CD8-positive, alpha-beta memory T cell (primary cell): ENCODE measurements around the gene TBPL1. TPM values are rescaled to one million over a fixed set of nuclear protein-coding genes. Genes with fewer than 3 reads are reported as not detected.
A peak's percentile ranks its signal among the peaks of the same experiment; 100 is the strongest.
"Not testable (repeated sequence)": the region's sequence is repeated elsewhere in the genome, so short reads cannot be mapped to it uniquely, and the experiment has no call there.

Experiments
- CTCF ChIA-PET: fragments of 350-600 bp; sonication (Branson Sonifier 250); formaldehyde crosslinking; loops from one replicate; lab custom pipeline; 2021; ENCODE audit warnings: antibody characterized with exemption; lab: Charles Lee
- POLR2A ChIA-PET: fragments of 350-600 bp; sonication (Branson Sonifier 250); formaldehyde crosslinking; loops from one replicate; lab custom pipeline; 2021; ENCODE audit warnings: antibody characterized with exemption; lab: Charles Lee
- DNase-seq, 5 donors: peaks; one replicate each; pipeline versions ENCODE4 v3.0.0 to v3.0.0-alpha.2; 2020 to 2022; ENCODE audit warnings: mixed read lengths in 1 of 5
- H3K27ac ChIP-seq: one replicate; pipeline ENCODE4 v1.7.0; 2013; ENCODE audit warnings: low read depth, mild to moderate bottlenecking, low read length, moderate library complexity
- H3K27me3 ChIP-seq: 2 replicates; pipeline ENCODE4 v1.7.0; 2013; ENCODE audit warnings: low read length, mild to moderate bottlenecking; ENCODE audit not compliant: insufficient read depth, poor library complexity, severe bottlenecking
- H3K36me3 ChIP-seq: 2 replicates; pipeline ENCODE4 v1.7.0; 2013; ENCODE audit warnings: mild to moderate bottlenecking, low read length, moderate library complexity; ENCODE audit not compliant: insufficient read depth
- H3K4me1 ChIP-seq: 2 replicates; pipeline ENCODE4 v1.7.0; 2013; ENCODE audit warnings: mild to moderate bottlenecking, low read length, moderate library complexity; ENCODE audit not compliant: insufficient read depth
- H3K4me3 ChIP-seq: 2 replicates; pipeline ENCODE4 v1.7.0; 2013; ENCODE audit warnings: mild to moderate bottlenecking, low read length
- H3K9me3 ChIP-seq: 2 replicates; pipeline ENCODE4 v1.7.0; 2013; ENCODE audit warnings: mild to moderate bottlenecking, low read length
- H3K27ac Mint-ChIP-seq, 8 donors: one replicate each; pipeline ENCODE4 v1.8.0; 2020 to 2021; ENCODE audit warnings: mixed read lengths in 8 of 8, mild to moderate bottlenecking in 6 of 8, inconsistent platforms in 3 of 8, moderate library complexity in 3 of 8
- H3K27me3 Mint-ChIP-seq, 2 donors: one replicate each; pipeline ENCODE4 v1.8.0; 2020 to 2021; ENCODE audit warnings: mixed read lengths in 2 of 2, mild to moderate bottlenecking in 1 of 2, moderate library complexity in 1 of 2
- H3K36me3 Mint-ChIP-seq, 3 donors: one replicate each; pipeline ENCODE4 v1.8.0; 2020 to 2021; ENCODE audit warnings: mixed read lengths in 3 of 3, inconsistent platforms in 1 of 3, mild to moderate bottlenecking in 1 of 3
- H3K4me1 Mint-ChIP-seq, 3 donors: one replicate each; pipeline ENCODE4 v1.8.0; 2020 to 2021; ENCODE audit warnings: mixed read lengths in 3 of 3, inconsistent platforms in 1 of 3, mild to moderate bottlenecking in 1 of 3
- H3K4me3 Mint-ChIP-seq, 7 donors: one replicate each; pipeline ENCODE4 v1.8.0; 2020 to 2021; ENCODE audit warnings: mixed read lengths in 7 of 7, mild to moderate bottlenecking in 6 of 7, moderate library complexity in 4 of 7, inconsistent platforms in 2 of 7
- H3K9me3 Mint-ChIP-seq, 5 donors: one replicate each; pipeline ENCODE4 v1.8.0; 2020 to 2022; ENCODE audit warnings: mixed read lengths in 5 of 5, mild to moderate bottlenecking in 3 of 5, moderate library complexity in 2 of 5, inconsistent platforms in 1 of 5
- polyA plus RNA-seq: library from polyadenylated mRNA; unstranded; fragments of 300-500 nt; fragmentation: Illumina TruSeq; gene quantifications from one replicate; pipeline ENCODE4 v1.2.3, GENCODE V29; 2021
- total RNA-seq, 2 experiments: library from RNA; stranded (reverse); gene quantifications; one replicate each; pipeline ENCODE4 v1.2.3, GENCODE V29; 2021

TBPL1 gene
- total and polyA plus RNA-seq, 3 experiments from 2014 or later, result 51.9 to 70.9 (median 52.8) TPM

DNA sequence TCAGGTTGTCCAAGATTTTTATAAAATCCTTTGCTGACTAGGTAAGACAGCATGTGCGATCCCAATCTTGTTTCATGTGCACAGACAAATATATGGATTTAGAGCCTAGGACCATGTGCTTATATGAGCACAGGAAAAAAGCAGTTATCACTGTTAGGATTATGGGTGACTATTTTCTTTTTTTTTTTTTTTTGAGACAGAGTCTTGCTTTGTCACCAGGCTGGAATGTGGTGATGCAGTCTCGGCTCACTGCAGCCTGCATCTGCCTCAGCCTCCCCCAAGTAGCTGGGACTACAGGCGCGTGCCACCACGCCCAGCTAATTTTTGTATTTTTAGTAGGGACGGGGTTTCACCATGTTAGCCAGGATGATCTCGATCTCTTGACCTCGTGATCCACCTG lies 14.8 kb downstream of the TBPL1 start:
- H3K9me3 Mint-ChIP-seq, H3K36me3 Mint-ChIP-seq, H3K4me3 ChIP-seq, H3K27me3 Mint-ChIP-seq, H3K27me3 ChIP-seq, DNase-seq, H3K4me3 Mint-ChIP-seq, POLR2A ChIA-PET, H3K27ac ChIP-seq, H3K9me3 ChIP-seq, H3K36me3 ChIP-seq: not testable (repeated sequence)
- CTCF ChIA-PET, result interaction anchor here (1.3 kb wide), 1 partner anchor 96 kb away, joined by 5 read pairs; no protein-coding TSS in a partner anchor
- Mint-ChIP-seq H3K4me1 (peaks cover 57 to 92% (median 79%) of the 10 kb centered on the region in 3 donors), H3K27ac (peak overlapping the region in 2 of 8 donors; percentile 18 to 34)
- H3K4me1 ChIP-seq, result peaks cover 32% of the 10 kb centered on the region

DNA sequence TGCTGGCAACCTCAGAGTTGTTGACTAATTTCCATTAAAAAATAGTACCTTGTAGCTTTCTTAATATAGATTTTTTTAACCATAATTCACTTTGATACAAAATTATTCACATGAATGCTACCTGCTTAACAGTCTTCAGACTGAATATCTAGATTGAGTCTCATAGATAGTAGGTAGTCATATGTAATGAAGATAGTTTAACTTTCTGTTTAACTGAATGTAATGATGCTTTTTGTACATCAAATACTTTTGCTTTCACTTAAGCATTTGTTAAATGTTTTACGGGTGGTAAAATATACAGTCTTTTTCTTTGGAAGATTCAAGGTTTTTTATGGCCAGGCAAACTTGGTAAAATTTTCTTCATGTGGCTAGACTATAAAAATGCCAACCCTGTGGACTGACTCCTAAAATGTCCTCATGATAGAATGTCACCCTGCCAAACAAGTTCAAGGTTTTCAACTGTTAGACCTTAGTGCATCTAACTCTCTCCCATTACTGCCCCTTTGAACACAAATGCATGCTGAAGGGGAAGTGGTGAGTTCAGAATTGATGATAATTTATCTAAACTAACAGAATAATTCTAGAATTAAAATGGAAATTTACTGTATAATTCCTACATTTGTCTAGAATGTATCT lies 16.4 kb downstream of the TBPL1 start:
- Histone ChIP-seq H3K4me3 (no peak overlapping the region), H3K27ac (no peak overlapping the region), H3K4me1 (peaks cover 36% of the 10 kb centered on the region), H3K27me3 (no peaks in the 10 kb centered on the region), H3K36me3 (no peaks in the 10 kb centered on the region), H3K9me3 (no peaks in the 10 kb centered on the region)
- no peak for DNase-seq
- peak overlapping the region; percentile 10 to 72 (median 55) for H3K4me3 Mint-ChIP-seq
- no peaks in the 10 kb centered on the region for H3K9me3 Mint-ChIP-seq
- H3K4me1 Mint-ChIP-seq, result peaks cover 57 to 90% (median 78%) of the 10 kb centered on the region in 3 donors
- POLR2A ChIA-PET, result interaction anchor here (0.6 kb wide), 1 partner anchor 16 kb away, joined by 3 read pairs; the partner anchor contains the start of gene TBPL1
- CTCF ChIA-PET, result interaction anchor here (1.0 to 1.3 kb wide), 4 partner anchors 12 to 52 kb away, joined by 3 to 5 read pairs (median 3); no protein-coding TSS in a partner anchor
- no peaks in the 10 kb centered on the region for H3K27me3 Mint-ChIP-seq
- H3K27ac Mint-ChIP-seq, result peak overlapping the region; percentile 49 to 93 (median 66)
- H3K36me3 Mint-ChIP-seq, result peaks cover 0 to 4% (median 0%) of the 10 kb centered on the region in 3 donors

DNA sequence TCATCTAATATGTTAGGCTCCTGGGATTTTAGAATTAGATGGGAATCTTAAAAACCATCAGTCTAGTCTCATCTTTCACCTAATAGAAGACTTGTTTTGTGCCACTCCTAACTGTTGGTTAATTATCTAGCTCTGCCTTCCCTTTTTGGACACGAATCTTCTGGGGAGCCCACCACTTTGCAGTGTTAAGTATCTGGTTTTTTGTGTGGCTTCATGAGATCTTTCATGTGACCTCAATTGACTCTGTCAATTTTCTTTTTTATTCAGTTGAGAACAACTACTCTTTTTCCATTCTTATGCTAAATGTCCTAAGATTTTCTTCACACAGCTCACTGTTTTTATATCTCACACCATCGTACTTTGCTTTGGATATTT lies 16.9 kb downstream of the TBPL1 start:
- Mint-ChIP-seq H3K4me1 (peaks cover 53 to 86% (median 74%) of the 10 kb centered on the region in 3 donors), H3K36me3 (peaks cover 0 to 4% (median 0%) of the 10 kb centered on the region in 3 donors), H3K4me3 (peak overlapping the region in 6 of 7 donors; percentile 18 to 72 (median 44)), H3K27me3 (no peaks in the 10 kb centered on the region), H3K27ac (peak overlapping the region; percentile 30 to 93 (median 70)), H3K9me3 (no peaks in the 10 kb centered on the region)
- Histone ChIP-seq H3K36me3 (no peaks in the 10 kb centered on the region), H3K27me3 (no peaks in the 10 kb centered on the region), H3K27ac (no peak overlapping the region), H3K4me1 (peaks cover 36% of the 10 kb centered on the region), H3K9me3 (no peaks in the 10 kb centered on the region), H3K4me3 (no peak overlapping the region)
- ChIA-PET CTCF (interaction anchor here (1.0 to 1.8 kb wide), 7 partner anchors 12 to 93 kb away, joined by 3 to 6 read pairs (median 3); no protein-coding TSS in a partner anchor), POLR2A (no interaction called here)
- no peak for DNase-seq

DNA sequence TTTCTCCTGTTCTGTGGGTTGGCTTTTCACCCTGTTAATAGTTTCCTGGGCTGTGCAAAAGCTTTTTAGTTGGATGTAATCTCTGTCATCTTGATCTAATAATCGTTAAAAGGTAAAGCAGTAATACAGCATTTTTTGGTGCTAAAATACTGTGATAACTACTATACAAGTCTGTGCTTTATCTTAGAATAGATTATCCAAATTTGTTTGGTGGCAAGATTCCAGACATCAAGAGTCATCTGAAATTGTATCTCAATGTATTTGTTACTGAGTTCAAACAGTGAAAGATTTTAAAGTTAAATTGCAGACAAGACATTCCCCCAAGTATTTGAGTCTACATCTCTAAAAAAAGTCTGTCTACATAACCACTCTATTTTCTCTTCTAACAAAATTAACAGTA lies 18.8 kb downstream of the TBPL1 start:
- no peaks in the 10 kb centered on the region for H3K36me3 ChIP-seq
- no peak overlapping the region for H3K4me3 ChIP-seq
- no peak for DNase-seq
- ChIA-PET POLR2A (no interaction called here), CTCF (interaction anchor here (1.8 kb wide), 1 partner anchor 91 kb away, joined by 6 read pairs; no protein-coding TSS in a partner anchor)
- peak overlapping the region in 2 of 8 donors; percentile 14 to 40 for H3K27ac Mint-ChIP-seq
- H3K27me3 ChIP-seq, result no peaks in the 10 kb centered on the region
- H3K9me3 ChIP-seq, result no peaks in the 10 kb centered on the region
- no peaks in the 10 kb centered on the region for H3K27me3 Mint-ChIP-seq
- H3K9me3 Mint-ChIP-seq, result no peaks in the 10 kb centered on the region
- no peak overlapping the region for H3K27ac ChIP-seq
- H3K4me1 ChIP-seq, result peaks cover 22% of the 10 kb centered on the region
- H3K4me1 Mint-ChIP-seq, result peaks cover 41 to 82% (median 66%) of the 10 kb centered on the region in 3 donors
- H3K4me3 Mint-ChIP-seq, result no peak overlapping the region
- H3K36me3 Mint-ChIP-seq, result peaks cover 0 to 8% (median 0%) of the 10 kb centered on the region in 3 donors

DNA sequence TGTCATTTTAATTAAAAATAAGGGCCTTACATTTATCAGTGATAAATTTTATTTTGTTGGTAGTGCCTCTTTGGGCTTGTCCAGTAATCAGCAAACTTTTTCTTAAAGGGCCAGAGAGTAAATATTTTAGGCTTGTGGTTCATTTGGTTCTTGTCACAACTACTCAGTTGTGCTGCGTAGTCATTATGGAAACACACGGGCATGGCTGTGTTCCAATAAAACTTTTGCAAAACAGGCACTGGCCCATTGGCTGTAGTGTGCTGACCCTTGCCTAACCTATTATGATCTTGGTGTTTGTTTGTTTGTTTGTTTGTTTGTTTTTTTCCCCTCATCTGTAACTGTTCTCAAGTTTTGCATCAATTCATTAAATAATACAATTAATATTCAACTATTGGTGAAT lies 19.4 kb downstream of the TBPL1 start:
- Histone ChIP-seq H3K9me3 (no peaks in the 10 kb centered on the region), H3K27me3 (no peaks in the 10 kb centered on the region), H3K27ac (no peak overlapping the region), H3K4me1 (peaks cover 20% of the 10 kb centered on the region), H3K4me3 (no peak overlapping the region), H3K36me3 (no peaks in the 10 kb centered on the region)
- no peak overlapping the region for H3K4me3 Mint-ChIP-seq
- H3K27me3 Mint-ChIP-seq, result no peaks in the 10 kb centered on the region
- H3K9me3 Mint-ChIP-seq, result no peaks in the 10 kb centered on the region
- ChIA-PET CTCF (interaction anchor here (0.9 to 2.8 kb wide), 9 partner anchors 8 to 128 kb away, joined by 3 to 11 read pairs (median 6); partner anchors contain the start of gene TBPL1), POLR2A (no interaction called here)
- no peak for DNase-seq
- peaks cover 41 to 80% (median 62%) of the 10 kb centered on the region in 3 donors for H3K4me1 Mint-ChIP-seq
- H3K27ac Mint-ChIP-seq, result no peak overlapping the region
- peaks cover 0 to 8% (median 0%) of the 10 kb centered on the region in 3 donors for H3K36me3 Mint-ChIP-seq

DNA sequence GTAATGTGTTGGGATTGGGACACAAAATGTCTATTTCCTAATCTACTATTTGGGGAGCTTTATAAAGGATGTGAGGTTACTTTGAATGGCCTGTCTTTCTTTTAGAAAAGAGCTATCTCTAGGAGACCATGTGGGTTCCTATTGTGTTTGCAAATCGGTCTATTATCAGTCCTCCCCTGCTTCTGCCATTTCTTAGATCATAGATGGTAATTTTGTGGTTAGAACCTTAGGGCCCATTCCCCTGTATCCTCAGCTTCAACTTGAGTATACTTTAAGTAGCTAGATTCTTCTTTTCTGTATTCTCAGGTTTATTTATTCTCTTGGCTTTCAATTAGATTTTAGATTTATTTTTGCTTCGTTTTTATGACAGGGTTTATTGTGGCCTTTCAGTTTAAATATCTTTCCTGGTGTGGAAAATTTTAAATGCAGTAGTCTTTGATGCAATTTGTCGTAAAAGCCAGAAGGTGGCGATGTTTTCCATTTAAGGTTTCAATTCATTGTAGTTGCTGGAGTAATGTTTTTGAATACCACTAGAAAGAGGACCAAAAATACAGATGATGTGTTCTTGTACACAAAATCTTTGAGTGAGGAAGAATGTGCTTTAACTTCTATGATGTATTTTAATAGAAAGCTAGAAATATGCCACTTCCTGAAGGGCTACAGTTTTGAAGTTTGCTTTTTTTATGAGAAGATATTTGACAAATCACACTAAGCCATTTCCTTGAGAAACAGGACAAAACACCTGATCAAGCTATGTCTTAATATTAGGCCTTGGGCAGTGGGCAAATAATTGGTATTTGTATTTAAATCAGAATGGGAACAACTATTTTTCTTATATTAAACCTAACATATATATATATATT lies 20.3 kb downstream of the TBPL1 start:
- Histone ChIP-seq H3K9me3 (no peaks in the 10 kb centered on the region), H3K36me3 (no peaks in the 10 kb centered on the region), H3K27me3 (no peaks in the 10 kb centered on the region), H3K4me3 (no peak overlapping the region), H3K27ac (no peak overlapping the region), H3K4me1 (peaks cover 20% of the 10 kb centered on the region)
- Mint-ChIP-seq H3K27ac (peak overlapping the region in 5 of 8 donors; percentile 9 to 73 (median 12)), H3K36me3 (peaks cover 0 to 7% (median 0%) of the 10 kb centered on the region in 3 donors), H3K4me1 (peaks cover 49 to 82% (median 69%) of the 10 kb centered on the region in 3 donors), H3K4me3 (no peak overlapping the region), H3K9me3 (no peaks in the 10 kb centered on the region), H3K27me3 (no peaks in the 10 kb centered on the region)
- POLR2A ChIA-PET, result interaction anchor here (0.8 to 1.6 kb wide), 2 partner anchors 21 to 124 kb away, joined by 3 read pairs; partner anchors contain the start of gene TBPL1
- peak in 2 of 5 donors; percentile 26 to 39 for DNase-seq
- CTCF ChIA-PET, result interaction anchor here (0.6 to 2.8 kb wide), 18 partner anchors 8 to 187 kb away, joined by 3 to 11 read pairs (median 4); partner anchors contain the start of gene TBPL1

DNA sequence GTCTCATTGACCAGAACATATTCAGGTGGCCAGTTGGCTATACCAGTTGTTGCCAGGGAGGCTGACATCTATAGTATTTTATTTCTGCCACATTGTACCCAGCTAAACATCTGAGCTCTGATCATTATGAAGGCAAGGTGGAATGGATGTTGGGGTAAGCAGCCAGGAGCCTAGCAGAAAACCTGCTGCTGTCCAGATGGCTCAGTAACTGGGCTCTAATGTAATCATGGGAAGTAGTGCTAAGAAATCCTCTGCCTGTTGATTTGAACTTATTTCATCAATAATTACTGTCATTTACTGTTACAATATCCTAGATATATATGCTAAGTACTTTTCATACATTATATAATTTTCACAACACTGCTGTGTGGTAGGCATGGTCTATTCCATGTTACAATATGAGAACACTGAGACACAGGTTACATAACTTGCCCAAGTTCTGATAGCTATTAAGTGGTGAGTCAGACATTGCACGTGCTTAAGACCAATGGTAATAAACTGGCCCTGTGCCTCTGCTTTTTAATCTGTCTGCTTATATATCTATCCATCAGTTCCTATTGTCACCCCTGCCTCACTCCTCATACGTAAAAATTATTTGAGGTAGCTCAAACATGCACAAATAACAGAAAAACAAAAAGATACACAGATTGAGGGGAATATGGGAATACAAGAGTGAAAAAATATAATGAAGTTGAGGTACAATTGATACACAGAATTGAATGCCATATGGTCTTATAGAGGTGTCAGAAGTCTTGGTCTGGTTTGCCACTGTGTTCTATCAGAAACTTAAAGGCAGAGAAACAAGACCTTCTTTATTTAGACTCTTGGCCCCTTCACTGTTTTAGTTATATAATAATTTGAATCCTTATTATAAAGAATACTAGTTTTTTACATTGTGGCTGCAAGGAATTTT lies 25.2 kb downstream of the TBPL1 start:
- ChIA-PET POLR2A (no interaction called here), CTCF (interaction anchor here (1.2 to 2.3 kb wide), 3 partner anchors 13 to 85 kb away, joined by 3 to 8 read pairs (median 3); no protein-coding TSS in a partner anchor)
- Mint-ChIP-seq H3K4me1 (peaks cover 36 to 59% (median 53%) of the 10 kb centered on the region in 3 donors), H3K4me3 (no peak overlapping the region), H3K27me3 (no peaks in the 10 kb centered on the region), H3K36me3 (peaks cover 0 to 31% (median 8%) of the 10 kb centered on the region in 3 donors), H3K27ac (peak overlapping the region in 2 of 8 donors; percentile 7 to 13), H3K9me3 (no peaks in the 10 kb centered on the region)
- H3K36me3 ChIP-seq, result no peaks in the 10 kb centered on the region
- H3K27me3 ChIP-seq, result no peaks in the 10 kb centered on the region
- no peak overlapping the region for H3K27ac ChIP-seq
- DNase-seq, result no peak
- H3K9me3 ChIP-seq, result no peaks in the 10 kb centered on the region
- H3K4me1 ChIP-seq, result peaks cover 5% of the 10 kb centered on the region
- H3K4me3 ChIP-seq, result no peak overlapping the region
